Left lobe of liver (tissue), 2 donors: Measurements from ENCODE around the gene UCN. TPM values are rescaled to one million over a fixed set of nuclear protein-coding genes. Genes with fewer than 3 reads are reported as not detected.
A peak's percentile ranks its signal among the peaks of the same experiment; 100 is the strongest.

ENCODE experiments used
- ATAC-seq: fragments of 200-7000 bp; cut with Tn5 transposase; one replicate; pipeline ENCODE4 v1.9.1; 2020; ENCODE audit warnings: mild to moderate bottlenecking, moderate library complexity
- DNase-seq: peaks from one replicate; pipeline ENCODE4 v3.0.0-alpha.2; 2020; ENCODE audit warnings: low spot score
- total RNA-seq: library from RNA; stranded (reverse); gene quantifications from one replicate; pipeline ENCODE4 v1.2.1, GENCODE V29; 2021
- donor health status: DM: no; HTN: no; CAD: no; lungs with moderate emphysema.
- donor health status: DM: no; HTN: yes; CAD: no.

The UCN gene
- total RNA-seq, 1 donor from 2014 or later = 2.2 TPM

- no peak for ATAC-seq
- DNase-seq = no peak
Measured at GRCh38 chr2:27263287-27264252, 44.7 kb downstream of the UCN start.

- DNase-seq (peak; percentile 66), ATAC-seq (peak; percentile 92)
Measured at GRCh38 chr2:27262379-27263286, 45.6 kb downstream of the UCN start, which contains the start of gene SLC30A3. TSS of gene SLC30A3 (minus strand) at chr2:27263047. CDS start at chr2:27262906, 141 bp downstream.

- DNase-seq (no peak), ATAC-seq (no peak)
Measured at GRCh38 chr2:27261926-27262298, 46.3 kb downstream of the UCN start.

GRCh38 chr2:27261241-27261925 is 46.9 kb downstream of the UCN start:
- no peak for ATAC-seq
- no peak for DNase-seq

- DNase-seq = no peak
Measured at GRCh38 chr2:27258051-27258450, 50.2 kb downstream of the UCN start.

More at GRCh38 chr2:27258051-27258450, 50.2 kb downstream of the UCN start:
- ATAC-seq = no peak

Other genes with a start within 250 kb of the UCN start
- 141 TPM for gene OST4, start 236.8 kb downstream of the UCN start, total RNA-seq
- gene EMILIN1, start 229.8 kb downstream of the UCN start, total RNA-seq = 16.0 TPM
- gene KHK, start 221.7 kb downstream of the UCN start, total RNA-seq = 267 TPM
- gene CGREF1, start 189.3 kb downstream of the UCN start, total RNA-seq = 5.5 TPM
- gene ABHD1, start 184.6 kb downstream of the UCN start, total RNA-seq = 3.6 TPM
- 43.9 TPM for gene PREB, start 173.8 kb downstream of the UCN start, total RNA-seq
- gene PRR30, start 169.0 kb downstream of the UCN start, total RNA-seq = not detected
- gene TCF23, start 159.4 kb downstream of the UCN start, total RNA-seq = 0.10 TPM
- 31.8 TPM for gene ATRAID, start 96.4 kb downstream of the UCN start, total RNA-seq
- 72.6 TPM for gene SLC5A6, start 96.2 kb downstream of the UCN start, total RNA-seq
- gene CAD, start 91.1 kb downstream of the UCN start, total RNA-seq = 14.9 TPM
- gene SLC30A3, start 45.4 kb downstream of the UCN start, total RNA-seq = not detected
- not detected for gene DNAJC5G, start 33.0 kb downstream of the UCN start, total RNA-seq
- not detected for gene TRIM54, start 26.0 kb downstream of the UCN start, total RNA-seq
- 18.3 TPM for gene MPV17, start 14.7 kb upstream of the UCN start, total RNA-seq
- gene GTF3C2, start 48.3 kb upstream of the UCN start, total RNA-seq = 19.2 TPM
- 17.4 TPM for gene EIF2B4, start 61.9 kb upstream of the UCN start, total RNA-seq
- 56.1 TPM for gene SNX17, start 62.2 kb upstream of the UCN start, total RNA-seq
- 10.5 TPM for gene ZNF513, start 72.3 kb upstream of the UCN start, total RNA-seq
- gene PPM1G, start 101.1 kb upstream of the UCN start, total RNA-seq = 23.3 TPM
- 37.2 TPM for gene NRBP1, start 120.2 kb upstream of the UCN start, total RNA-seq
- gene KRTCAP3, start 133.9 kb upstream of the UCN start, total RNA-seq = 7.1 TPM
- gene IFT172, start 181.3 kb upstream of the UCN start, total RNA-seq = 7.4 TPM
- 61.2 TPM for gene FNDC4, start 186.8 kb upstream of the UCN start, total RNA-seq
- 142 TPM for gene GCKR, start 188.4 kb upstream of the UCN start, total RNA-seq